ENCODE measurements around the gene SPA17.

The SPA17 gene

GRCh38 chr11:124633355-124633754, 40.3 kb upstream of the SPA17 start:
- TF ChIP-seq FOXP2 (optimal IDR thresholded peaks at IDR 0.05; ENCODE audit: borderline replicate concordance, extremely low read depth, extremely low read length, insufficient read depth) = no peak
- no peak for TF ChIP-seq POLR2AphosphoS5 (IDR thresholded peaks at IDR 0.05; ENCODE audit: low read depth, low read length)
- no peak for TF ChIP-seq REST (IDR thresholded peaks at IDR 0.05; ENCODE audit: insufficient read depth in 1 of 2, low read depth in 2 of 2, low read length in 2 of 2)
- no peak for TF ChIP-seq SIN3A (IDR thresholded peaks at IDR 0.05; ENCODE audit: borderline replicate concordance, insufficient read depth, low read length)
- no peak for TF ChIP-seq TAF1 (IDR thresholded peaks at IDR 0.05; ENCODE audit: borderline replicate concordance, insufficient read depth, low read length)

- TF ChIP-seq REST (IDR thresholded peaks at IDR 0.05; ENCODE audit: insufficient read depth in 1 of 2, low read depth in 2 of 2, low read length in 2 of 2) (no peak), FOXP2 (optimal IDR thresholded peaks at IDR 0.05; ENCODE audit: borderline replicate concordance, extremely low read depth, extremely low read length, insufficient read depth) (no peak), TAF1 (IDR thresholded peaks at IDR 0.05; ENCODE audit: borderline replicate concordance, insufficient read depth, low read length) (no peak), POLR2AphosphoS5 (IDR thresholded peaks at IDR 0.05; ENCODE audit: low read depth, low read length) (no peak), SIN3A (IDR thresholded peaks at IDR 0.05; ENCODE audit: borderline replicate concordance, insufficient read depth, low read length) (no peak)
These were observed 37.8 kb upstream of the SPA17 start for GRCh38 chr11:124635932-124636331.

GRCh38 chr11:124638500-124638899, 35.2 kb upstream of the SPA17 start:
- TF ChIP-seq SIN3A (IDR thresholded peaks at IDR 0.05; ENCODE audit: borderline replicate concordance, insufficient read depth, low read length) (no peak), REST (IDR thresholded peaks at IDR 0.05; ENCODE audit: insufficient read depth in 1 of 2, low read depth in 2 of 2, low read length in 2 of 2) (no peak), POLR2AphosphoS5 (IDR thresholded peaks at IDR 0.05; ENCODE audit: low read depth, low read length) (no peak), TAF1 (IDR thresholded peaks at IDR 0.05; ENCODE audit: borderline replicate concordance, insufficient read depth, low read length) (no peak), FOXP2 (optimal IDR thresholded peaks at IDR 0.05; ENCODE audit: borderline replicate concordance, extremely low read depth, extremely low read length, insufficient read depth) (no peak)

GRCh38 chr11:124639186-124639585, 34.5 kb upstream of the SPA17 start:
- TF ChIP-seq REST (IDR thresholded peaks at IDR 0.05; ENCODE audit: insufficient read depth in 1 of 2, low read depth in 2 of 2, low read length in 2 of 2) (no peak), POLR2AphosphoS5 (IDR thresholded peaks at IDR 0.05; ENCODE audit: low read depth, low read length) (no peak), TAF1 (IDR thresholded peaks at IDR 0.05; ENCODE audit: borderline replicate concordance, insufficient read depth, low read length) (no peak), FOXP2 (optimal IDR thresholded peaks at IDR 0.05; ENCODE audit: borderline replicate concordance, extremely low read depth, extremely low read length, insufficient read depth) (no peak), SIN3A (IDR thresholded peaks at IDR 0.05; ENCODE audit: borderline replicate concordance, insufficient read depth, low read length) (no peak)

- no peak for TF ChIP-seq SIN3A (IDR thresholded peaks at IDR 0.05; ENCODE audit: borderline replicate concordance, insufficient read depth, low read length)
- TF ChIP-seq TAF1 (IDR thresholded peaks at IDR 0.05; ENCODE audit: borderline replicate concordance, insufficient read depth, low read length) = no peak
- TF ChIP-seq REST (IDR thresholded peaks at IDR 0.05; ENCODE audit: insufficient read depth in 1 of 2, low read depth in 2 of 2, low read length in 2 of 2) = no peak
- no peak for TF ChIP-seq POLR2AphosphoS5 (IDR thresholded peaks at IDR 0.05; ENCODE audit: low read depth, low read length)
- TF ChIP-seq FOXP2 (optimal IDR thresholded peaks at IDR 0.05; ENCODE audit: borderline replicate concordance, extremely low read depth, extremely low read length, insufficient read depth) = no peak
These were observed 33.0 kb upstream of the SPA17 start for GRCh38 chr11:124640666-124641065.

All from PFSK-1 (cell line).